B cell (primary cell): ENCODE results near the gene INHBB. TPM values are rescaled to one million over a fixed set of nuclear protein-coding genes. Genes with fewer than 3 reads are reported as not detected.

Source experiments
- ATAC-seq: fragments of 200-7000 bp; cut with Tn5 transposase; one replicate; pipeline ENCODE4 v1.10.0; 2021; ENCODE audit warnings: low read depth, mild to moderate bottlenecking, moderate number of reproducible peaks, moderate library complexity
- CTCF ChIA-PET: fragments of 350-600 bp; sonication (Branson Sonifier 250); formaldehyde crosslinking; loops from one replicate; lab custom pipeline; 2021; ENCODE audit warnings: antibody characterized with exemption, inconsistent platforms; lab: Charles Lee
- POLR2A ChIA-PET: fragments of 350-600 bp; sonication (Branson Sonifier 250); formaldehyde crosslinking; loops from one replicate; lab custom pipeline; 2021; ENCODE audit warnings: antibody characterized with exemption; lab: Charles Lee
- DNase-seq: peaks from one replicate; pipeline ENCODE4 v3.0.0; 2013
- H2AFZ ChIP-seq: 2 replicates; pipeline ENCODE4 v1.6.1; 2012; ENCODE audit warnings: mild to moderate bottlenecking, low read depth, low read length; ENCODE audit not compliant: insufficient read depth, poor library complexity, severe bottlenecking
- H3K27ac ChIP-seq, 2 donors: 1 replicate in 1 of 2; 2 replicates in 1 of 2; pipeline ENCODE4 v1.5.1; 2012 to 2013; ENCODE audit warnings: low read length in 2 of 2, mild to moderate bottlenecking in 2 of 2, moderate library complexity in 1 of 2
- H3K27me3 ChIP-seq, 4 experiments: fragments of 200-600 bp in 1 of 4; sonication (generic) in 1 of 4; replicated peaks in 1 of 4; 1 replicate in 2 of 4; 2 replicates in 2 of 4; pipeline versions ENCODE4 v1.6.1 to v1.7.0; 2013 to 2016; ENCODE audit warnings: low read length in 3 of 4, mild to moderate bottlenecking in 2 of 4, mixed read lengths in 1 of 4, moderate library complexity in 1 of 4; ENCODE audit not compliant: insufficient read depth in 4 of 4, control insufficient read depth in 3 of 4; ENCODE audit errors: control extremely low read depth in 1 of 4
- H3K36me3 ChIP-seq, 2 experiments: replicated peaks in 1 of 2; 1 replicate in 1 of 2; 2 replicates in 1 of 2; pipeline versions ENCODE4 v1.6.1 to v1.7.1; 2013; ENCODE audit warnings: low read length in 1 of 2; ENCODE audit not compliant: insufficient read depth in 2 of 2, control insufficient read depth in 1 of 2; ENCODE audit errors: control extremely low read depth in 1 of 2, extremely low read depth in 1 of 2
- H3K4me1 ChIP-seq, 2 donors: fragments of 200-600 bp in 1 of 2; sonication (generic) in 1 of 2; 1 replicate in 1 of 2; 2 replicates in 1 of 2; pipeline versions ENCODE4 v1.5.1 to v1.6.1; 2013 to 2017; ENCODE audit warnings: low read length in 2 of 2; ENCODE audit not compliant: control insufficient read depth in 2 of 2, insufficient read depth in 2 of 2
- H3K4me2 ChIP-seq: replicated peaks from 2 replicates; pipeline ENCODE3; 2012; ENCODE audit warnings: mild to moderate bottlenecking, low read depth, low read length; ENCODE audit not compliant: poor library complexity, severe bottlenecking
- H3K4me3 ChIP-seq, 5 experiments: fragments of 200-600 bp in 1 of 5; sonication (generic) in 1 of 5; 1 replicate in 3 of 5; 2 replicates in 2 of 5; pipeline versions ENCODE4 v1.5.1 to v1.7.0; 2011 to 2016; ENCODE audit warnings: low read length in 4 of 5, mild to moderate bottlenecking in 4 of 5, low read depth in 2 of 5, control low read depth in 1 of 5, moderate library complexity in 1 of 5; ENCODE audit not compliant: insufficient read depth in 1 of 5; ENCODE audit errors: control extremely low read depth in 1 of 5, extremely low read depth in 1 of 5
- H3K79me2 ChIP-seq: fragments of 200-600 bp; sonication (generic); one replicate; pipeline ENCODE4 v1.6.0; 2016; ENCODE audit warnings: low read length; ENCODE audit not compliant: control insufficient read depth, insufficient read depth
- H3K9ac ChIP-seq: fragments of 200-600 bp; sonication (generic); 2 replicates; pipeline ENCODE4 v1.6.1; 2017; ENCODE audit warnings: mild to moderate bottlenecking, low read length, moderate library complexity
- H3K9me3 ChIP-seq, 3 donors: one replicate each; pipeline versions ENCODE4 v1.6.1 to v1.7.1; 2013; ENCODE audit warnings: low read length in 2 of 3; ENCODE audit not compliant: control insufficient read depth in 2 of 3, insufficient read depth in 1 of 3; ENCODE audit errors: control extremely low read depth in 1 of 3
- H4K20me1 ChIP-seq: 2 replicates; pipeline ENCODE4 v1.6.0; 2012; ENCODE audit warnings: mild to moderate bottlenecking, low read length; ENCODE audit not compliant: insufficient read depth, control insufficient read depth, poor library complexity, severe bottlenecking
- H3K27ac Mint-ChIP-seq: one replicate; pipeline ENCODE4 v1.8.0; 2021; ENCODE audit warnings: mixed read lengths
- H3K27me3 Mint-ChIP-seq: one replicate; pipeline ENCODE4 v1.8.0; 2021; ENCODE audit warnings: mixed read lengths
- H3K4me1 Mint-ChIP-seq: one replicate; pipeline ENCODE4 v1.8.0; 2021; ENCODE audit warnings: mixed read lengths
- H3K4me3 Mint-ChIP-seq: one replicate; pipeline ENCODE4 v1.8.0; 2021; ENCODE audit warnings: mixed read lengths
- H3K9me3 Mint-ChIP-seq: one replicate; pipeline ENCODE4 v1.8.0; 2022; ENCODE audit warnings: mixed read lengths; ENCODE audit not compliant: insufficient read depth
- EZH2 ChIP-seq: IDR thresholded peaks from 2 replicates; pipeline ENCODE4 v1.6.1; 2012; ENCODE audit warnings: borderline replicate concordance, low read depth, mild to moderate bottlenecking, moderate library complexity, low read length; ENCODE audit not compliant: insufficient read depth, poor library complexity, severe bottlenecking
- WGBS: methylation state at CpG from one replicate; pipeline ENCODE4 v1.1.5; 2013; ENCODE audit warnings: missing lambda C conversion rate; ENCODE audit not compliant: insufficient coverage; 5-methylcytosine and 5-hydroxymethylcytosine counted together
- intact Hi-C: fragments of 100-400 bp; cut with micrococcal nuclease; formaldehyde crosslinking; loops from one replicate; pipeline ENCODE4 v1.10.0; 2022
- polyA plus RNA-seq: library from polyadenylated mRNA; depleted of rRNA; stranded (reverse); fragments of >200 nt; gene quantifications from 2 replicates; pipeline ENCODE4 v1.2.3, GENCODE V29; 2012
- total RNA-seq, 2 donors: library from RNA; stranded (reverse); fragments of 120-200 nt in 1 of 2; gene quantifications; 1 replicate in 1 of 2; 2 replicates in 1 of 2; pipeline versions ENCODE4 v1.2.3 to v1.2.4, GENCODE V29; 2013 to 2022
- TF ChIP-seq, protein P1 (sequence below): fragments of 200-600 bp; IDR thresholded peaks from one replicate; pipeline ENCODE4 v1.8.0; 2022; ENCODE audit warnings: antibody characterized with exemption, mild to moderate bottlenecking

Gene INHBB
- total and polyA plus RNA-seq, 2 donors (not counting 1 experiment from before 2014, with no cell fraction given) = 0.03 TPM; not detected in 1

DNA sequence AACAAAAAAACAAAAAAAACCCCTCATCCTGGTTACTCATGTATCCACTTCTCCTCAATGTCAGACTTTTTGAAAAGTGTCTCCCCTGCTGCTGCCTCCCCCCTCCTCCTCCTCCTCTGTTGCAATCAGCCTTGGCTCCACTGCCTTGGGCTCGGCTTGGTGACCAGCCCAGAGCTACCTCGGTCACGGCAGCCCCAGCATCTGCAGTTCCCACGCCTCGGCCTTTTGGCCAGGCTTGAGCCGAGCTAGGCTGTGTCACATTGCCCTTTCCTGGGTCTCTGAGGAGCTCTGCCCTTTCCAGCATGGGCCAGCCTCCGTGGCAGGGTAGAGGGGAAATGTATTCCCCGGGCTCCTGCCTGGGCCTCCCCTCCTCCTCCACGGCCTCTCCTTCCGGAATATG lies 22.7 kb upstream of the INHBB start:
- CTCF ChIA-PET = interaction anchor here (1.1 to 1.7 kb wide), 2 partner anchors 8 to 10 kb away, joined by 4 to 6 read pairs; no protein-coding TSS in a partner anchor

DNA sequence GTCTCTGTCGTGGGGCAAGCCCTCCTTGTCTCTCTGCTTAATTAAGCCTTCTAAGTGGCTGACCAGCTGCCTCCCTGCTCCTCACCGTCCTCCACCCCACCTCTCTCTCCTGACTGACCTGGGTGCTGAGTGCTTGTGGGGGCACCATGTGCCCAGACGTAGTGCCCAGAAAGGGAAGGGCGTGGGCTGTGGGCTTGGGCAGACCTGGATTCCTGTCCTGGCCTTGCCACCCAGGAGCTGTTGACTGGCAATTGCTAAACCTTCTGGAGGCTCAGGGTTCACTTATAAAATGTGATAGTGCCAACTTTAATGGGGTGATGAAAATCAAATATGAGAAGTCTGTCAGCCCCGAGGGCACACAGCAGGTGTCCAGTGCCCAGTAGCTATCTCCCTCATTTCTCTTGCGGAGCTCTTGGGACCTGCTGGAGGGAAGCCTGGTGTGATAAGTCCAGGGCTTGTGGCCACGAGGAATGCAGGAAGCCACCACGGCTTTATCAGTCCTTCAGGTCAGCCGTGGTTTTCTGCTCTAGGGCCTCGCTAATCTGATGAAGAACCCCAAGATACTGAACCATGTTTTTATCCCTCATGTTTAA lies 22.0 kb upstream of the INHBB start:
- no peak for ATAC-seq
- peaks cover 29% of the 10 kb centered on the region for H3K27me3 Mint-ChIP-seq
- H3K4me1 Mint-ChIP-seq = peaks cover 1% of the 10 kb centered on the region
- H3K27ac Mint-ChIP-seq = no peak overlapping the region
- POLR2A ChIA-PET = no interaction called here
- no peak overlapping the region for H3K4me3 Mint-ChIP-seq
- intact Hi-C loops = no loop called here
- no peak overlapping the region for H3K4me3 ChIP-seq
- CTCF ChIA-PET = interaction anchor here (1.1 to 1.7 kb wide), 2 partner anchors 9 to 11 kb away, joined by 4 to 6 read pairs; no protein-coding TSS in a partner anchor
- 66% methylated on average over 7 of the region's 10 CpGs for WGBS
- H3K27me3 ChIP-seq = peaks cover 0 to 17% (median 2%) of the 10 kb centered on the region in 4 experiments
- no peak overlapping the region for H2AFZ ChIP-seq
- no peaks in the 10 kb centered on the region for H3K36me3 ChIP-seq
- peaks cover 0 to 4% (median 0%) of the 10 kb centered on the region in 3 donors for H3K9me3 ChIP-seq
- no peaks in the 10 kb centered on the region for H3K79me2 ChIP-seq
- H3K4me1 ChIP-seq = no peaks in the 10 kb centered on the region
- no peak overlapping the region for H3K27ac ChIP-seq
- H3K4me2 ChIP-seq = no peak overlapping the region
- TF ChIP-seq, protein P1, sequence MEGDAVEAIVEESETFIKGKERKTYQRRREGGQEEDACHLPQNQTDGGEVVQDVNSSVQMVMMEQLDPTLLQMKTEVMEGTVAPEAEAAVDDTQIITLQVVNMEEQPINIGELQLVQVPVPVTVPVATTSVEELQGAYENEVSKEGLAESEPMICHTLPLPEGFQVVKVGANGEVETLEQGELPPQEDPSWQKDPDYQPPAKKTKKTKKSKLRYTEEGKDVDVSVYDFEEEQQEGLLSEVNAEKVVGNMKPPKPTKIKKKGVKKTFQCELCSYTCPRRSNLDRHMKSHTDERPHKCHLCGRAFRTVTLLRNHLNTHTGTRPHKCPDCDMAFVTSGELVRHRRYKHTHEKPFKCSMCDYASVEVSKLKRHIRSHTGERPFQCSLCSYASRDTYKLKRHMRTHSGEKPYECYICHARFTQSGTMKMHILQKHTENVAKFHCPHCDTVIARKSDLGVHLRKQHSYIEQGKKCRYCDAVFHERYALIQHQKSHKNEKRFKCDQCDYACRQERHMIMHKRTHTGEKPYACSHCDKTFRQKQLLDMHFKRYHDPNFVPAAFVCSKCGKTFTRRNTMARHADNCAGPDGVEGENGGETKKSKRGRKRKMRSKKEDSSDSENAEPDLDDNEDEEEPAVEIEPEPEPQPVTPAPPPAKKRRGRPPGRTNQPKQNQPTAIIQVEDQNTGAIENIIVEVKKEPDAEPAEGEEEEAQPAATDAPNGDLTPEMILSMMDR = no peak
- TF ChIP-seq EZH2 = no peak
- DNase-seq = no peak
- H4K20me1 ChIP-seq = no peaks in the 10 kb centered on the region
- H3K9ac ChIP-seq = no peak overlapping the region
- no peaks in the 10 kb centered on the region for H3K9me3 Mint-ChIP-seq

More for the DNA sequence above, 22.7 kb upstream of the INHBB start:
- H3K27ac Mint-ChIP-seq = no peak overlapping the region
- Histone ChIP-seq H3K27me3 (peaks cover 0 to 17% (median 2%) of the 10 kb centered on the region in 4 experiments), H3K4me1 (no peaks in the 10 kb centered on the region), H3K79me2 (no peaks in the 10 kb centered on the region), H3K4me2 (no peak overlapping the region), H3K9me3 (peaks cover 0 to 4% (median 0%) of the 10 kb centered on the region in 3 donors), H3K36me3 (no peaks in the 10 kb centered on the region), H4K20me1 (no peaks in the 10 kb centered on the region), H3K27ac (no peak overlapping the region), H2AFZ (no peak overlapping the region), H3K4me3 (no peak overlapping the region), H3K9ac (no peak overlapping the region)
- no peaks in the 10 kb centered on the region for H3K9me3 Mint-ChIP-seq
- intact Hi-C loops = no loop called here
- H3K27me3 Mint-ChIP-seq = peaks cover 23% of the 10 kb centered on the region
- 90% methylated on average over 8 of the region's 10 CpGs for WGBS
- no peak for TF ChIP-seq EZH2
- TF ChIP-seq, protein P1 = no peak
- no peak overlapping the region for H3K4me3 Mint-ChIP-seq
- no peak for ATAC-seq
- DNase-seq = no peak
- peaks cover 1% of the 10 kb centered on the region for H3K4me1 Mint-ChIP-seq
- POLR2A ChIA-PET = no interaction called here
